Caco-2 (cell line): ENCODE data around the gene ATAD5. TPM values are rescaled to one million over a fixed set of nuclear protein-coding genes. Genes with fewer than 3 reads are reported as not detected.
A peak's percentile ranks its signal among the peaks of the same experiment; 100 is the strongest.
"Not testable (repeated sequence)": the region's sequence is repeated elsewhere in the genome, so short reads cannot be mapped to it uniquely, and the experiment has no call there.

Experiments used
- BruUV-seq: library from RNA; stranded (reverse); fragments of 400-500 nt; replicated peaks from 2 replicates; lab custom pipeline; 2021; lab: Mats Ljungman, UMichigan
- CTCF ChIA-PET: fragments of 300-600 bp; sonication (Branson Sonifier 250); formaldehyde crosslinking; loops from one replicate; lab custom pipeline; 2022; ENCODE audit warnings: antibody characterized with exemption; lab: Charles Lee
- POLR2A ChIA-PET: fragments of 300-600 bp; sonication (Branson Sonifier 250); formaldehyde crosslinking; loops from one replicate; lab custom pipeline; 2022; ENCODE audit warnings: antibody characterized with exemption; lab: Charles Lee
- DNase-seq, 2 experiments: peaks; one replicate each; pipeline versions ENCODE4 v3.0.0 to v3.0.0-alpha.2; 2020 to 2022
- H3K27me3 ChIP-seq: replicated peaks from 2 replicates; pipeline ENCODE4 v1.6.0; 2011; ENCODE audit warnings: low read length; ENCODE audit not compliant: control insufficient read depth, insufficient read depth
- H3K36me3 ChIP-seq: 2 replicates; pipeline ENCODE4 v1.5.1; 2011; ENCODE audit warnings: low read length; ENCODE audit not compliant: control insufficient read depth, insufficient read depth
- H3K4me1 ChIP-seq: fragments of 250-450 bp; sonication (Bioruptor Pico); 2 replicates; pipeline ENCODE4 v1.5.1; 2020; ENCODE audit warnings: mild to moderate bottlenecking
- H3K4me3 ChIP-seq: 2 replicates; pipeline ENCODE4 v1.5.1; 2011; ENCODE audit warnings: low read depth, mild to moderate bottlenecking, control low read depth, low read length
- H3K9me3 ChIP-seq: fragments of 250-450 bp; sonication (Bioruptor Pico); 2 replicates; pipeline ENCODE4 v1.5.1; 2020; ENCODE audit warnings: mild to moderate bottlenecking, moderate library complexity
- H3K27ac Mint-ChIP-seq: one replicate; pipeline ENCODE4 v1.8.0; 2022; ENCODE audit warnings: mixed read lengths; ENCODE audit not compliant: unreplicated experiment
- H3K27me3 Mint-ChIP-seq: one replicate; pipeline ENCODE4 v1.8.0; 2022; ENCODE audit warnings: mixed read lengths; ENCODE audit not compliant: insufficient read depth, unreplicated experiment
- H3K36me3 Mint-ChIP-seq: one replicate; pipeline ENCODE4 v1.8.0; 2022; ENCODE audit warnings: mild to moderate bottlenecking, mixed read lengths; ENCODE audit not compliant: insufficient read depth, unreplicated experiment
- H3K4me1 Mint-ChIP-seq: one replicate; pipeline ENCODE4 v1.8.0; 2022; ENCODE audit warnings: low read depth, mixed read lengths; ENCODE audit not compliant: unreplicated experiment
- H3K4me3 Mint-ChIP-seq: one replicate; pipeline ENCODE4 v1.8.0; 2022; ENCODE audit warnings: mild to moderate bottlenecking, moderate library complexity, mixed read lengths; ENCODE audit not compliant: unreplicated experiment
- H3K9me3 Mint-ChIP-seq: one replicate; pipeline ENCODE4 v1.8.0; 2022; ENCODE audit warnings: mixed read lengths; ENCODE audit not compliant: unreplicated experiment
- CTCF ChIP-seq, 2 experiments: fragments of 200-600 bp in 1 of 2; IDR thresholded peaks; 1 replicate in 1 of 2; 2 replicates in 1 of 2; pipeline versions ENCODE4 v1.5.1 to v1.8.0; 2011 to 2022; ENCODE audit warnings: antibody characterized with exemption in 1 of 2, control low read depth in 1 of 2, inconsistent platforms in 1 of 2, low read depth in 1 of 2, low read length in 1 of 2, mild to moderate bottlenecking in 1 of 2, moderate library complexity in 1 of 2; ENCODE audit not compliant: insufficient read depth in 1 of 2, severe bottlenecking in 1 of 2, unreplicated experiment in 1 of 2
- intact Hi-C: fragments of 100-400 bp; cut with micrococcal nuclease; formaldehyde crosslinking; loops from one replicate; pipeline ENCODE4 v1.10.0; 2022; ENCODE audit not compliant: unreplicated experiment
- total RNA-seq: library from RNA; stranded (reverse); gene quantifications from 2 replicates; pipeline ENCODE4 v1.2.3, GENCODE V29; 2022

ATAD5 gene
- total RNA-seq, 1 experiment from 2014 or later: 21.8 TPM

DNA sequence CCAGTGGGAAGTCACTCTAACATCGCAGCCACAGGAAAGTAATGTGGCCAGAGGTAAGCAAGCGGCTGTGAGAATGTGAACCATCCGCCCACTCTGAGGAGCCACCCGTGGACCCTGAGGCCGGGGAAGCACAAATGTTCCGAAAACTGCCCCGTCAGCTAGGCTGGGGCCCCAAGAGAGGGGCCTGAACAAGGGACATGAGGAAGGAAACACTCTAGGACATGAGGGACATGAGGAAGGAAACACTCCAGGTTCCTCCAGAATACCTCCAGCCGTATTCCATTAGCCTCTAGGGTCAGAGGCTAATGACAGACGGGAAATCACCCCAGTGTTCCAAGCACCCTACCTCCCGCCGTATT is 74.0 kb downstream of the ATAD5 start:
- Mint-ChIP-seq H3K4me1 (peaks cover 14% of the 10 kb centered on the region), H3K9me3 (no peaks in the 10 kb centered on the region), H3K36me3 (peaks cover 8% of the 10 kb centered on the region), H3K27ac (peak overlapping the region; percentile 81), H3K27me3 (no peaks in the 10 kb centered on the region), H3K4me3 (peak overlapping the region; percentile 82)
- no peaks in the 10 kb centered on the region for H3K27me3 ChIP-seq
- ChIA-PET POLR2A (no interaction called here), CTCF (interaction anchor here (0.6 kb wide), 1 partner anchor 75 kb away, joined by 3 read pairs; no protein-coding TSS in a partner anchor)
- H3K4me1 ChIP-seq: no peaks in the 10 kb centered on the region
- TSS peak; percentile 71 for BruUV-seq
- no peak for TF ChIP-seq CTCF (IDR thresholded peaks at IDR 0.05; ENCODE audit: insufficient read depth in 1 of 2, low read depth in 1 of 2, low read length in 1 of 2, severe bottlenecking in 1 of 2, unreplicated experiment in 1 of 2)
- intact Hi-C loops: loop anchor here (10.0 kb wide), 1 partner anchor 309 kb away; no protein-coding TSS in a partner anchor
- DNase-seq: no peak
- H3K36me3 ChIP-seq: no peaks in the 10 kb centered on the region
- H3K4me3 ChIP-seq: peak overlapping the region; percentile 77
- H3K9me3 ChIP-seq: no peaks in the 10 kb centered on the region

- TF ChIP-seq CTCF (IDR thresholded peaks at IDR 0.05; ENCODE audit: insufficient read depth in 1 of 2, low read depth in 1 of 2, low read length in 1 of 2, severe bottlenecking in 1 of 2, unreplicated experiment in 1 of 2): no peak
- peaks cover 8% of the 10 kb centered on the region for H3K36me3 Mint-ChIP-seq
- DNase-seq: peak; percentile 92 to 95
- no peaks in the 10 kb centered on the region for H3K27me3 Mint-ChIP-seq
- peak within 1 kb of the TSS; percentile 82 for H3K4me3 Mint-ChIP-seq
- H3K4me3 ChIP-seq: peak within 1 kb of the TSS; percentile 77
- no peaks in the 10 kb centered on the region for H3K9me3 Mint-ChIP-seq
- intact Hi-C loops: loop anchor here (10.0 kb wide), 1 partner anchor 308 kb away; no protein-coding TSS in a partner anchor
- no peaks in the 10 kb centered on the region for H3K4me1 ChIP-seq
- no TSS peak for BruUV-seq
- no peaks in the 10 kb centered on the region for H3K36me3 ChIP-seq
- CTCF ChIA-PET: interaction anchor here (0.6 kb wide), 1 partner anchor 75 kb away, joined by 3 read pairs; no protein-coding TSS in a partner anchor
- no peaks in the 10 kb centered on the region for H3K27me3 ChIP-seq
- H3K9me3 ChIP-seq: no peaks in the 10 kb centered on the region
- H3K27ac Mint-ChIP-seq: peak within 1 kb of the TSS; percentile 81
- H3K4me1 Mint-ChIP-seq: peaks cover 14% of the 10 kb centered on the region
- POLR2A ChIA-PET: interaction anchor here (0.5 kb wide), 1 partner anchor 82 kb away, joined by 3 read pairs; the partner anchor contains the start of gene CRLF3
Observed at GRCh38 chr17:30906101-30906911, 74.5 kb downstream of the ATAD5 start, which contains the start of gene TEFM. TSS of gene TEFM (minus strand) at chr17:30906238. CDS start at chr17:30906198, 40 bp downstream.

- Mint-ChIP-seq H3K9me3 (no peaks in the 10 kb centered on the region), H3K27ac (no peak overlapping the region), H3K36me3 (peaks cover 3% of the 10 kb centered on the region), H3K4me3 (no peak overlapping the region), H3K4me1 (peaks cover 14% of the 10 kb centered on the region), H3K27me3 (no peaks in the 10 kb centered on the region)
- BruUV-seq: no TSS peak
- TF ChIP-seq CTCF (IDR thresholded peaks at IDR 0.05; ENCODE audit: insufficient read depth in 1 of 2, low read depth in 1 of 2, low read length in 1 of 2, severe bottlenecking in 1 of 2, unreplicated experiment in 1 of 2): no peak
- H3K9me3 ChIP-seq: no peaks in the 10 kb centered on the region
- no peak overlapping the region for H3K4me3 ChIP-seq
- ChIA-PET POLR2A (no interaction called here), CTCF (no interaction called here)
- no peaks in the 10 kb centered on the region for H3K4me1 ChIP-seq
- no peaks in the 10 kb centered on the region for H3K27me3 ChIP-seq
- no peaks in the 10 kb centered on the region for H3K36me3 ChIP-seq
- no peak for DNase-seq
- intact Hi-C loops: loop anchor here (10.0 kb wide), 1 partner anchor 306 kb away; no protein-coding TSS in a partner anchor
Observed at GRCh38 chr17:30908717-30909420, 77.1 kb downstream of the ATAD5 start.

- H3K27me3 ChIP-seq, H3K9me3 ChIP-seq, CTCF ChIA-PET, H3K4me1 ChIP-seq, H3K27ac Mint-ChIP-seq, H3K4me3 ChIP-seq, H3K27me3 Mint-ChIP-seq, H3K36me3 Mint-ChIP-seq, H3K36me3 ChIP-seq, DNase-seq, POLR2A ChIA-PET, H3K9me3 Mint-ChIP-seq, intact Hi-C loops, H3K4me3 Mint-ChIP-seq, BruUV-seq: not testable (repeated sequence)
- peaks cover 14% of the 10 kb centered on the region for H3K4me1 Mint-ChIP-seq
Observed at GRCh38 chr17:30910151-30910550, 78.4 kb downstream of the ATAD5 start.
